Suprapubic skin (tissue), 4 donors: ENCODE results near the gene PFAS. TPM values are rescaled to one million over a fixed set of nuclear protein-coding genes. Genes with fewer than 3 reads are reported as not detected.

ENCODE experiments used
- DNase-seq, 2 donors: peaks; one replicate each; pipeline ENCODE4 v3.0.0-alpha.2; 2019; ENCODE audit warnings: low spot score in 2 of 2
- H3K27ac ChIP-seq: fragments of 200-600 bp; sonication (generic); one replicate; pipeline ENCODE4 v1.5.1; 2019
- H3K27me3 ChIP-seq: fragments of 200-600 bp; sonication (generic); one replicate; pipeline ENCODE4 v1.5.1; 2019
- H3K36me3 ChIP-seq: fragments of 200-600 bp; sonication (generic); one replicate; pipeline ENCODE4 v1.5.1; 2019
- H3K4me1 ChIP-seq: fragments of 200-600 bp; sonication (generic); one replicate; pipeline ENCODE4 v1.5.1; 2019
- H3K4me3 ChIP-seq: fragments of 200-600 bp; sonication (generic); one replicate; pipeline ENCODE4 v1.5.1; 2019; ENCODE audit warnings: mild to moderate bottlenecking
- H3K9me3 ChIP-seq: fragments of 200-600 bp; sonication (generic); one replicate; pipeline ENCODE4 v1.5.1; 2019
- CTCF ChIP-seq, 2 donors: fragments of 200-600 bp in 1 of 2; fragments of 450-650 bp in 1 of 2; sonication (generic) in 1 of 2; IDR thresholded peaks; one replicate each; pipeline ENCODE4 v1.5.1; 2016 to 2019; ENCODE audit warnings: antibody characterized with exemption in 2 of 2, mild to moderate bottlenecking in 1 of 2, moderate library complexity in 1 of 2
- EP300 ChIP-seq: sonication (generic); formaldehyde crosslinking; IDR thresholded peaks from one replicate; pipeline ENCODE4 v1.6.1; 2017; ENCODE audit warnings: antibody characterized with exemption
- POLR2A ChIP-seq, 2 donors: fragments of 450-650 bp; IDR thresholded peaks; one replicate each; pipeline ENCODE4 v1.6.1; 2017; ENCODE audit warnings: antibody characterized with exemption in 2 of 2, mild to moderate bottlenecking in 2 of 2, moderate library complexity in 2 of 2
- POLR2AphosphoS5 ChIP-seq, 3 donors: sonication (generic); formaldehyde crosslinking; IDR thresholded peaks; one replicate each; pipeline ENCODE4 v1.6.1; 2017; ENCODE audit warnings: antibody characterized with exemption in 3 of 3
- WGBS: methylation state at CpG from one replicate; pipeline ENCODE4 v1.1.5; 2018; 5-methylcytosine and 5-hydroxymethylcytosine counted together
- total RNA-seq, 4 donors: library from RNA; depleted of rRNA; stranded (reverse); fragments of >200 nt; gene quantifications; one replicate each; pipeline ENCODE4 v1.1.0, GENCODE V29; 2016

The PFAS gene
- total RNA-seq, 4 donors from 2014 or later = 13.0 to 35.1 (median 16.7) TPM

- 9% methylated on average over 15 of the region's 15 CpGs for WGBS
- TF ChIP-seq EP300 (no peak), POLR2AphosphoS5 (IDR thresholded peaks at IDR 0.05) (no peak), POLR2A (IDR thresholded peaks at IDR 0.05) (no peak)
Measured at GRCh38 chr17:8294814-8295316, 45.8 kb downstream of the PFAS start.

DNA sequence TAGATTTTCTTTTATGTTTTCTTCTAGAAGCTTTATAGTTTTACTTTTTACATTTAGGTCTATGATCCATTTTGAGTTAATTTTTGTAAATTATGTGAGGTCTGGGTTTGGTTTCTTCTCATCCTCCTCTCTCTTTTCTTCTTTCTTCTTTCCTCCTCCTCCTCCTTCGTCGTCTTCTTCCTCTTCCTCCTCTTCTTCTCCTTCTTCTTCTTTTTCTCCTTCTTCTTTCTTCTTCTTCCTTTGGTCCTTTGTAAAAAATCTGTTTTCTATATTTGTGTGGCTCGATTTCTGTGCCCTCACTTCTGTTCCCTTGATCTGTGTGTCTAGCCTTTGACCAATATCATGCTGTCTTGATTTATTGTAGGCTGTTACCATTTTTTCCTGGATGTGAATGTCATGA, 51.1 kb downstream of the PFAS start:
- Histone ChIP-seq H3K36me3 (no peaks in the 10 kb centered on the region), H3K27me3 (no peaks in the 10 kb centered on the region), H3K27ac (no peak overlapping the region), H3K9me3 (no peaks in the 10 kb centered on the region), H3K4me3 (no peak overlapping the region), H3K4me1 (peaks cover 6% of the 10 kb centered on the region)
- DNase-seq = no peak
- TF ChIP-seq POLR2AphosphoS5 (IDR thresholded peaks at IDR 0.05) (no peak), POLR2A (IDR thresholded peaks at IDR 0.05) (no peak), EP300 (no peak), CTCF (IDR thresholded peaks at IDR 0.05) (no peak)
- 61% methylated on average over 3 of the region's 3 CpGs for WGBS

More at GRCh38 chr17:8294814-8295316, 45.8 kb downstream of the PFAS start:
- peak overlapping the region; percentile 90 for H3K27ac ChIP-seq
- H3K36me3 ChIP-seq = no peaks in the 10 kb centered on the region
- no peak for DNase-seq
- H3K9me3 ChIP-seq = no peaks in the 10 kb centered on the region
- peak overlapping the region; percentile 82 for H3K4me3 ChIP-seq
- no peaks in the 10 kb centered on the region for H3K27me3 ChIP-seq
- H3K4me1 ChIP-seq = peaks cover 17% of the 10 kb centered on the region

DNA sequence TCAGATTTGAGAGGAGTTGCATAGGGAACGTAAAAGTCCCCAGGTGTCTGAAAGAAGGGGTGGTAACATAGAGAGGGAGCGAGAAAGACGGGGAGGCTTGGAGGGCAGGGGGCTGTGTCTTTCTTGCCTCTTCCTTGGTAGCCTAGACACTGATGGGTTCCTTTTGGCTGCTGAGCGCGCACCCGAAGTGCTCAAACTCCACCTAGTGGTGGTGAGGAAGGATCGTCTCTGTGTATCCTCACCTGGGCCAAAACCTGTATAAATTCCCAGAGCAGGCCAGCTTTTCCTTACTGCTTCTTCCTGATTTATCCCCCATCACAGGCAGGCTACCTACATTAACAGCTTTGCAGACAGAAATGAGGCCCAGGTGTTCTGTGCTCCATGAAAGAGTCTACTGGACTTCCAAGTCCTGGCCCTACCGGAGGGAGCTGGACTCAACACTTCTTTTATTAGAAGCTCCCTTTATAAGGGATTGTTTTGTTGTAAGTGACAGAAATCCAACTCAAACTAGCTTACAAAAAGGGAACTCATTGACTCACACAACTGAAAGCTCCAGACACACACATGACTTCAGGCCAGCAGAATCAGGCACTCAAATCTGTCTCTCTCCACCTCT, 51.6 kb downstream of the PFAS start:
- H3K36me3 ChIP-seq = no peaks in the 10 kb centered on the region
- TF ChIP-seq CTCF (IDR thresholded peaks at IDR 0.05) (peak; percentile 75 to 79), EP300 (no peak)
- no peak overlapping the region for H3K4me3 ChIP-seq
- no peak overlapping the region for H3K27ac ChIP-seq
- no peaks in the 10 kb centered on the region for H3K27me3 ChIP-seq
- DNase-seq = no peak
- H3K9me3 ChIP-seq = no peaks in the 10 kb centered on the region
- H3K4me1 ChIP-seq = peaks cover 4% of the 10 kb centered on the region
- WGBS = 14% methylated on average over 8 of the region's 8 CpGs

GRCh38 chr17:8310601-8311123, 61.6 kb downstream of the PFAS start:
- H3K36me3 ChIP-seq = no peaks in the 10 kb centered on the region
- WGBS = 58% methylated on average over 10 of the region's 10 CpGs
- TF ChIP-seq EP300 (no peak), POLR2AphosphoS5 (IDR thresholded peaks at IDR 0.05) (no peak), POLR2A (IDR thresholded peaks at IDR 0.05) (no peak)
- no peak for DNase-seq
- H3K27ac ChIP-seq = no peak overlapping the region
- peak overlapping the region; percentile 7 for H3K4me3 ChIP-seq
- H3K4me1 ChIP-seq = peaks cover 5% of the 10 kb centered on the region
- H3K27me3 ChIP-seq = peaks cover 41% of the 10 kb centered on the region
- no peaks in the 10 kb centered on the region for H3K9me3 ChIP-seq

- Histone ChIP-seq H3K36me3 (no peaks in the 10 kb centered on the region), H3K9me3 (no peaks in the 10 kb centered on the region), H3K27me3 (peaks cover 47% of the 10 kb centered on the region), H3K4me3 (peak overlapping the region; percentile 7), H3K4me1 (peaks cover 8% of the 10 kb centered on the region), H3K27ac (no peak overlapping the region)
- TF ChIP-seq EP300 (no peak), POLR2AphosphoS5 (IDR thresholded peaks at IDR 0.05) (no peak), POLR2A (IDR thresholded peaks at IDR 0.05) (no peak), CTCF (IDR thresholded peaks at IDR 0.05) (no peak)
- DNase-seq = no peak
- WGBS = 81% methylated on average over 25 of the region's 25 CpGs
Measured at GRCh38 chr17:8311131-8311790, 62.2 kb downstream of the PFAS start.

DNA sequence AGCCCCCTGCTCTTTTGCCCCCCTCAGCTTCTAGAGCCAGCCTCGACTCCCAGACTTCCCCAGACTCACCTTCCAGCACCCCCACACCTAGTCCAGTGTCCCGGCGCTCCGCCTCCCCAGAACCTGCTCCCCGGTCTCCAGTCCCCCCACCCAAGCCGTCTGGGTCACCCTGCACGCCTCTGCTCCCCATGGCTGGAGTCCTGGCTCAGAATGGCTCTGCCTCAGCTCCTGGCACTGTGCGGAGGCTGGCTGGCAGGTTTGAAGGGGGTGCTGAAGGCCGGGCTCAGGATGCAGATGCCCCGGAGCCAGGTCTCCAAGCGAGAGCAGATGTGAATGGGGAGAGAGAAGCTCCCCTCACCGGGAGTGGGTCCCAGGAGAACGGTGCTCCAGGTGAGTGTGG, 63.2 kb downstream of the PFAS start:
- Histone ChIP-seq H3K27ac (no peak overlapping the region), H3K4me3 (peak overlapping the region; percentile 7), H3K9me3 (no peaks in the 10 kb centered on the region), H3K36me3 (no peaks in the 10 kb centered on the region), H3K27me3 (peaks cover 49% of the 10 kb centered on the region), H3K4me1 (peaks cover 8% of the 10 kb centered on the region)
- TF ChIP-seq CTCF (IDR thresholded peaks at IDR 0.05) (no peak), POLR2A (IDR thresholded peaks at IDR 0.05) (no peak), POLR2AphosphoS5 (IDR thresholded peaks at IDR 0.05) (no peak)
- 68% methylated on average over 13 of the region's 13 CpGs for WGBS
- no peak for DNase-seq
